IMR-90 (cell line): ENCODE results near the gene MED12L. TPM values are rescaled to one million over a fixed set of nuclear protein-coding genes. Genes with fewer than 3 reads are reported as not detected.

Experiments used
- ATAC-seq: fragments of 200-7000 bp; cut with Tn5 transposase; 2 replicates; pipeline ENCODE4 v1.9.1; 2020; ENCODE audit warnings: low read depth, mild to moderate bottlenecking, moderate library complexity
- BruUV-seq: library from RNA; stranded (reverse); fragments of 400-500 nt; replicated peaks from 2 replicates; lab custom pipeline; 2021; lab: Mats Ljungman, UMichigan
- CTCF ChIA-PET: fragments of 300-600 bp; formaldehyde crosslinking; extraction: SDS; loops from one replicate; lab custom pipeline; 2021; ENCODE audit warnings: antibody characterized with exemption; lab: Yijun Ruan, JAX
- POLR2A ChIA-PET: fragments of 300-600 bp; sonication (Branson Sonifier 250); formaldehyde crosslinking; loops from one replicate; lab custom pipeline; 2022; ENCODE audit warnings: antibody characterized with exemption; ENCODE audit not compliant: unreplicated experiment; lab: Charles Lee
- DNase-seq: peaks from one replicate; pipeline ENCODE4 v3.0.0; 2013
- H2AFZ ChIP-seq: replicated peaks from 2 replicates; pipeline ENCODE3; 2013; ENCODE audit warnings: low read length, mild to moderate bottlenecking; ENCODE audit not compliant: poor library complexity
- H2AK5ac ChIP-seq: 2 replicates; pipeline ENCODE4 v1.6.1; 2013; ENCODE audit warnings: low read depth, low read length, inconsistent platforms
- H2AK9ac ChIP-seq: replicated peaks from 2 replicates; pipeline ENCODE3; 2013; ENCODE audit warnings: mild to moderate bottlenecking, low read depth, low read length, moderate library complexity; ENCODE audit not compliant: poor library complexity
- H2BK120ac ChIP-seq: 2 replicates; pipeline ENCODE4 v1.6.1; 2013; ENCODE audit warnings: low read depth, low read length, inconsistent platforms
- H2BK15ac ChIP-seq: 3 replicates; pipeline ENCODE4 v1.6.1; 2013; ENCODE audit warnings: low read depth, low read length, inconsistent platforms
- H2BK20ac ChIP-seq: 2 replicates; pipeline ENCODE4 v1.6.1; 2013; ENCODE audit warnings: low read depth, mild to moderate bottlenecking, inconsistent platforms, low read length, moderate library complexity
- H2BK5ac ChIP-seq: 2 replicates; pipeline ENCODE4 v1.6.1; 2013; ENCODE audit warnings: mild to moderate bottlenecking, low read depth, low read length, inconsistent platforms; ENCODE audit not compliant: poor library complexity, severe bottlenecking
- H3K14ac ChIP-seq: replicated peaks from 2 replicates; pipeline ENCODE4 v1.6.1; 2013; ENCODE audit warnings: low read depth, low read length, inconsistent platforms
- H3K18ac ChIP-seq: 2 replicates; pipeline ENCODE4 v1.6.1; 2013; ENCODE audit warnings: low read depth, low read length, control low read depth
- H3K23ac ChIP-seq: 2 replicates; pipeline ENCODE4 v1.6.1; 2013; ENCODE audit warnings: low read depth, low read length, inconsistent platforms
- H3K27ac ChIP-seq: 2 replicates; pipeline ENCODE4 v1.5.1; 2013; ENCODE audit warnings: mild to moderate bottlenecking, control low read depth, low read length; ENCODE audit not compliant: insufficient read depth
- H3K27me3 ChIP-seq: 2 replicates; pipeline ENCODE4 v1.6.1; 2013; ENCODE audit warnings: low read length; ENCODE audit not compliant: control insufficient read depth, insufficient read depth
- H3K36me3 ChIP-seq: 2 replicates; pipeline ENCODE4 v1.6.1; 2013; ENCODE audit warnings: low read length, mixed read lengths; ENCODE audit not compliant: control insufficient read depth, insufficient read depth
- H3K4ac ChIP-seq: 2 replicates; pipeline ENCODE4 v1.6.1; 2013; ENCODE audit warnings: low read depth, low read length, inconsistent platforms
- H3K4me1 ChIP-seq: 2 replicates; pipeline ENCODE4 v1.6.1; 2013; ENCODE audit warnings: low read length, mixed read lengths; ENCODE audit not compliant: control insufficient read depth, insufficient read depth
- H3K4me2 ChIP-seq: 2 replicates; pipeline ENCODE4 v1.6.1; 2013; ENCODE audit warnings: low read depth, mild to moderate bottlenecking, control low read depth, low read length, moderate library complexity
- H3K4me3 ChIP-seq: 2 replicates; pipeline ENCODE4 v1.5.1; 2013; ENCODE audit warnings: low read depth, mild to moderate bottlenecking, control low read depth, low read length, moderate library complexity; ENCODE audit not compliant: insufficient read depth
- H3K56ac ChIP-seq: 2 replicates; pipeline ENCODE4 v1.6.1; 2013; ENCODE audit warnings: low read length, inconsistent platforms; ENCODE audit not compliant: insufficient read depth; ENCODE audit errors: extremely low read depth
- H3K79me1 ChIP-seq, 2 experiments: 2 replicates each; pipeline ENCODE4 v1.6.1; 2013; ENCODE audit warnings: low read length in 2 of 2, inconsistent platforms in 1 of 2, low read depth in 1 of 2
- H3K9ac ChIP-seq: 2 replicates; pipeline ENCODE4 v1.6.1; 2013; ENCODE audit warnings: low read depth, low read length, control low read depth
- H3K9me1 ChIP-seq: 2 replicates; pipeline ENCODE4 v1.6.1; 2013; ENCODE audit warnings: low read length, inconsistent platforms; ENCODE audit not compliant: insufficient read depth
- H3K9me3 ChIP-seq: 2 replicates; pipeline ENCODE4 v1.6.1; 2013; ENCODE audit warnings: low read length; ENCODE audit not compliant: control insufficient read depth, insufficient read depth
- H4K20me1 ChIP-seq: 2 replicates; pipeline ENCODE4 v1.6.1; 2013; ENCODE audit warnings: low read length, inconsistent platforms; ENCODE audit not compliant: insufficient read depth
- H4K5ac ChIP-seq: 2 replicates; pipeline ENCODE4 v1.6.1; 2013; ENCODE audit warnings: mild to moderate bottlenecking, low read depth, low read length, control low read depth
- H4K8ac ChIP-seq, 2 experiments: 2 replicates each; pipeline ENCODE4 v1.6.1; 2013; ENCODE audit warnings: low read depth in 2 of 2, low read length in 2 of 2, control low read depth in 1 of 2, inconsistent platforms in 1 of 2
- H4K91ac ChIP-seq: 2 replicates; pipeline ENCODE4 v1.6.1; 2013; ENCODE audit warnings: low read depth, low read length, inconsistent platforms; ENCODE audit not compliant: insufficient read depth
- BHLHE40 ChIP-seq: fragments of 150-350 bp; IDR thresholded peaks from 2 replicates; pipeline ENCODE4 v1.6.1; 2016; ENCODE audit warnings: mild to moderate bottlenecking, low read depth, low read length
- CEBPB ChIP-seq: IDR thresholded peaks from 2 replicates; pipeline ENCODE4 v1.6.1; 2012; ENCODE audit warnings: low read depth, low read length, improper control_type of control experiment
- CHD1 ChIP-seq: IDR thresholded peaks from 2 replicates; pipeline ENCODE4 v1.6.1; 2012; ENCODE audit warnings: low read depth, low read length, improper control_type of control experiment
- CTCF ChIP-seq: conservative IDR thresholded peaks from 2 replicates; pipeline ENCODE4 v1.5.1; 2012; ENCODE audit warnings: mild to moderate bottlenecking, low read depth, low read length, improper control_type of control experiment
- ELK1 ChIP-seq: fragments of 150-350 bp; IDR thresholded peaks from 2 replicates; pipeline ENCODE4 v1.6.1; 2016; ENCODE audit warnings: low read depth, mild to moderate bottlenecking, low read length, moderate library complexity, borderline replicate concordance
- FOS ChIP-seq: fragments of 150-350 bp; IDR thresholded peaks from 2 replicates; pipeline ENCODE4 v1.6.1; 2016; ENCODE audit warnings: low read depth, low read length
- MAFK ChIP-seq: IDR thresholded peaks from 2 replicates; pipeline ENCODE4 v1.6.1; 2012; ENCODE audit warnings: low read depth, low read length, improper control_type of control experiment
- MAZ ChIP-seq: IDR thresholded peaks from 2 replicates; pipeline ENCODE4 v1.6.1; 2012; ENCODE audit warnings: low read depth, mild to moderate bottlenecking, low read length, improper control_type of control experiment, moderate library complexity, borderline replicate concordance
- MXI1 ChIP-seq: IDR thresholded peaks from 2 replicates; pipeline ENCODE4 v1.6.1; 2012; ENCODE audit warnings: low read depth, mild to moderate bottlenecking, low read length, moderate library complexity, borderline replicate concordance
- NFE2L2 ChIP-seq: fragments of 150-350 bp; IDR thresholded peaks from 2 replicates; pipeline ENCODE4 v1.6.1; 2016; ENCODE audit warnings: low read depth, mild to moderate bottlenecking, low read length
- POLR2A ChIP-seq: IDR thresholded peaks from 2 replicates; pipeline ENCODE4 v1.6.1; 2012; ENCODE audit warnings: mild to moderate bottlenecking, low read depth, low read length
- RAD21 ChIP-seq: IDR thresholded peaks from 2 replicates; pipeline ENCODE4 v1.6.1; 2012; ENCODE audit warnings: low read length, improper control_type of control experiment
- RCOR1 ChIP-seq: IDR thresholded peaks from 2 replicates; pipeline ENCODE4 v1.6.1; 2012; ENCODE audit warnings: mild to moderate bottlenecking, low read length, improper control_type of control experiment; ENCODE audit not compliant: insufficient replicate concordance
- RFX5 ChIP-seq: IDR thresholded peaks from 2 replicates; pipeline ENCODE4 v1.8.0; 2012; ENCODE audit warnings: low read depth, mild to moderate bottlenecking, low read length, moderate library complexity
- SMC3 ChIP-seq: fragments of 150-350 bp; IDR thresholded peaks from 2 replicates; pipeline ENCODE4 v1.6.1; 2016; ENCODE audit warnings: low read depth, mild to moderate bottlenecking, antibody characterized with exemption, low read length, moderate library complexity
- WGBS, 2 experiments: methylation state at CpG; one replicate each; pipeline versions ENCODE4 v1.1.5 to v1.1.7; 2013; ENCODE audit warnings: missing lambda C conversion rate in 2 of 2; ENCODE audit not compliant: insufficient read length in 1 of 2; ENCODE audit errors: extremely low coverage in 2 of 2; 5-methylcytosine and 5-hydroxymethylcytosine counted together
- dilution Hi-C: fragments of 300-500 bp; cut with HindIII; formaldehyde crosslinking; loops from one replicate; pipeline ENCODE4 v1.14.3; 2018; ENCODE audit warnings: low sequenced_read_pairs; ENCODE audit not compliant: unreplicated experiment
- in situ Hi-C: fragments of 300-500 bp; cut with MboI; formaldehyde crosslinking; loops from 3 replicates; pipeline ENCODE4 v1.14.3; 2019; ENCODE audit warnings: low sequenced_read_pairs, inconsistent platforms, mixed read lengths
- intact Hi-C: fragments of 100-400 bp; cut with micrococcal nuclease; formaldehyde crosslinking; loops from 2 replicates; pipeline ENCODE4 v1.10.0; 2022
- polyA plus RNA-seq, 3 experiments: library from polyadenylated mRNA; depleted of rRNA; stranded (reverse); fragments of >200 nt; gene quantifications; 2 replicates each; pipeline ENCODE4 v1.2.3, GENCODE V29; 2012; ENCODE audit warnings: low replicate concordance in 1 of 3
- total RNA-seq: library from RNA; depleted of rRNA; stranded (reverse); fragments of >200 nt; gene quantifications from 2 replicates; pipeline ENCODE4 v1.2.3, GENCODE V29; 2012
- TF ChIP-seq, protein P1 (sequence below): fragments of 150-350 bp; IDR thresholded peaks from 2 replicates; pipeline ENCODE4 v1.6.1; 2017; ENCODE audit warnings: mild to moderate bottlenecking, antibody characterized with exemption, low read length, low read depth

MED12L gene
- total and polyA plus RNA-seq, 2 of the 4 experiments (the other 2 are of a cell fraction): 0.05 to 0.18 TPM

DNA sequence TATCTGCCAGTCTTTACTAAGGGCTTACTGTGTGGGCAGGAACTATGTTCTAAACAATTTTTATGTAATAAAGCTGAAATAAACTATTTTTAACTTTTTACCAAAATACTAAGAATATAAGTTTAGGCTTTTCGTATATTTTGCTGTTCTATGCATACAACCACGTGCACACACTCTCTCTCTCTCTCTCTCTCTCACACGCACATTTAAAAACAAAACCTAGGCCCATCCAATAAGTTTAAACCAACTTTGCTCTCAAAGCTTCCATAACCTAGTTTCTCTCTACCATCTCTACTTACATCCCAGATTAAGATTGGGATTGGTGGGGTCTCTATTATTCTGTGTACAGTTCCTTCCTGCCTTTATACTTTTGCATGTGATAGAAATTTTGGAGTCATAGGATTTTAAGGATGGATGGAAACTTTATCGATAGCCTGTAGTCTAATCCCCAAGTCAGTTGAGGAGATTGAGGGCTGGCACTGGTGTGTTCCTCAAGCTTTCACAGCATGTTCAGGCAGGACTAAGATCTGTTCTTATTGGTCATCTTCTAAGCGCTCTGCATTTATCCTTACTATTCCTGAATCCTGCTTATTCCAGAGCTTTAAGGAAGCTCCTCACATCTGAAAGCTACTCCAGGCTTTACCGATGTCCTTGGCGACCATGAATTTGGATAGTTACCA lies 115.7 kb downstream of the MED12L start:
- Histone ChIP-seq H2AK5ac (no peak overlapping the region), H3K9ac (no peak overlapping the region), H3K56ac (no peak overlapping the region), H2AK9ac (no peak overlapping the region), H3K9me3 (no peaks in the 10 kb centered on the region), H2BK15ac (no peak overlapping the region), H3K4me2 (no peak overlapping the region), H3K27me3 (no peaks in the 10 kb centered on the region), H3K4ac (no peak overlapping the region), H2BK120ac (no peak overlapping the region), H3K18ac (no peak overlapping the region), H4K8ac (no peak overlapping the region), H3K4me1 (peaks cover 2% of the 10 kb centered on the region; the same call in 1 of the 2 replicates), H2BK20ac (no peak overlapping the region), H3K9me1 (peaks cover 3% of the 10 kb centered on the region; the same call in 1 of the 2 replicates), H4K20me1 (no peaks in the 10 kb centered on the region), H3K27ac (no peak overlapping the region), H3K79me1 (no peaks in the 10 kb centered on the region), H4K5ac (no peak overlapping the region), H3K14ac (no peak overlapping the region), H2BK5ac (no peak overlapping the region), H2AFZ (no peak overlapping the region), H3K23ac (no peak overlapping the region), H3K4me3 (no peak overlapping the region), H3K36me3 (no peaks in the 10 kb centered on the region), H4K91ac (no peak overlapping the region)
- 100% methylated on average over 1 of the region's 7 CpGs for WGBS, 2 experiments
- intact Hi-C loops (no loop called here), in situ Hi-C loops (no loop called here), dilution Hi-C loops (no loop called here)
- BruUV-seq: no TSS peak
- POLR2A ChIA-PET: no interaction called here
- TF ChIP-seq CEBPB: no peak
- TF ChIP-seq, protein P1, sequence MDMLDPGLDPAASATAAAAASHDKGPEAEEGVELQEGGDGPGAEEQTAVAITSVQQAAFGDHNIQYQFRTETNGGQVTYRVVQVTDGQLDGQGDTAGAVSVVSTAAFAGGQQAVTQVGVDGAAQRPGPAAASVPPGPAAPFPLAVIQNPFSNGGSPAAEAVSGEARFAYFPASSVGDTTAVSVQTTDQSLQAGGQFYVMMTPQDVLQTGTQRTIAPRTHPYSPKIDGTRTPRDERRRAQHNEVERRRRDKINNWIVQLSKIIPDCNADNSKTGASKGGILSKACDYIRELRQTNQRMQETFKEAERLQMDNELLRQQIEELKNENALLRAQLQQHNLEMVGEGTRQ: no peak
- TF ChIP-seq MAZ: no peak
- no peak for TF ChIP-seq RFX5
- no peak for TF ChIP-seq ELK1
- no peak for TF ChIP-seq SMC3
- no peak for TF ChIP-seq CTCF
- TF ChIP-seq BHLHE40: no peak
- no peak for TF ChIP-seq RCOR1
- no peak for TF ChIP-seq MXI1
- no peak for TF ChIP-seq NFE2L2
- TF ChIP-seq RAD21: no peak
- TF ChIP-seq MAFK: no peak
- TF ChIP-seq POLR2A: no peak
- no peak for TF ChIP-seq FOS
- no peak for TF ChIP-seq CHD1
- CTCF ChIA-PET: interaction anchor here (1.0 to 1.6 kb wide), 2 partner anchors 8 to 33 kb away, joined by 3 to 5 read pairs; no protein-coding TSS in a partner anchor
- ATAC-seq (no peak), DNase-seq (no peak)
